ENCODE data around the gene LANCL3. TPM values are rescaled to one million over a fixed set of nuclear protein-coding genes. Genes with fewer than 3 reads are reported as not detected.

Gene LANCL3
- total RNA-seq, 2 donors from 2014 or later = 0.07 to 0.11 TPM

DNA sequence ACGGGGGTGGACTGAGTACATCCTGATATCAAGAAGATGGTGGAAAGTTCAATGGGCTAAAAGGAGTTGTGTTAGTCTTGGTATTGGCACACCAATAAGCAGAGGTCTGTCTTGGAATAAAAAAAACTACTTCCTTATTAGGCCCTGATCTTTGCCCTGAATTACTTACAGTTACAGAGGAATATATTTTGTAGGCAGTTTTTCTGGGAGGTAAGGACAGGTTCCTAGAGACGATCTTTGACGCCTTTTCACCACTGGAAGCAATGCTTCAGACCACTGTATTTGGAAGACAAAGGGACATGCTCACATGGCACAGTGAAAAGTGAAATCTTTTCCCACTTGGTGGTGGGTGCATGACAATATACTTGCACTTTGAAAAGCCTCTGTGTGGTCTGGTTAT lies 113.5 kb downstream of the LANCL3 start:
- DNase-seq = no peak
- no peaks in the 10 kb centered on the region for H3K4me1 Mint-ChIP-seq
- Histone ChIP-seq H3K4me1 (ENCODE audit: control insufficient read depth, insufficient read depth, low read length) (no peaks in the 10 kb centered on the region), H3K36me3 (ENCODE audit: control insufficient read depth, insufficient read depth, low read length) (no peaks in the 10 kb centered on the region), H3K9ac (ENCODE audit: extremely low read depth, low read length, poor library complexity, severe bottlenecking) (no peak overlapping the region), H3K9me3 (ENCODE audit: control insufficient read depth, low read length) (no peaks in the 10 kb centered on the region), H3K27ac (ENCODE audit: low read depth, low read length) (no peak overlapping the region), H3K27me3 (ENCODE audit: control insufficient read depth, insufficient read depth, low read length, poor library complexity, severe bottlenecking) (peaks cover 21% of the 10 kb centered on the region), H3K4me3 (ENCODE audit: low read length) (no peak overlapping the region)
- H3K36me3 Mint-ChIP-seq (ENCODE audit: low read depth) = no peaks in the 10 kb centered on the region
- WGBS, 2 experiments (ENCODE audit: insufficient coverage in 1 of 2, insufficient read length in 1 of 2) = 55% methylated on average over 3 of the region's 3 CpGs; no CpG with 5 or more reads in 1 of the 2 experiments
- peaks cover 35% of the 10 kb centered on the region for H3K9me3 Mint-ChIP-seq
- H3K27me3 Mint-ChIP-seq (ENCODE audit: insufficient read depth) = peaks cover 22% of the 10 kb centered on the region
- peak overlapping the region; percentile 52 for H3K4me3 Mint-ChIP-seq
- TF ChIP-seq, protein P1, sequence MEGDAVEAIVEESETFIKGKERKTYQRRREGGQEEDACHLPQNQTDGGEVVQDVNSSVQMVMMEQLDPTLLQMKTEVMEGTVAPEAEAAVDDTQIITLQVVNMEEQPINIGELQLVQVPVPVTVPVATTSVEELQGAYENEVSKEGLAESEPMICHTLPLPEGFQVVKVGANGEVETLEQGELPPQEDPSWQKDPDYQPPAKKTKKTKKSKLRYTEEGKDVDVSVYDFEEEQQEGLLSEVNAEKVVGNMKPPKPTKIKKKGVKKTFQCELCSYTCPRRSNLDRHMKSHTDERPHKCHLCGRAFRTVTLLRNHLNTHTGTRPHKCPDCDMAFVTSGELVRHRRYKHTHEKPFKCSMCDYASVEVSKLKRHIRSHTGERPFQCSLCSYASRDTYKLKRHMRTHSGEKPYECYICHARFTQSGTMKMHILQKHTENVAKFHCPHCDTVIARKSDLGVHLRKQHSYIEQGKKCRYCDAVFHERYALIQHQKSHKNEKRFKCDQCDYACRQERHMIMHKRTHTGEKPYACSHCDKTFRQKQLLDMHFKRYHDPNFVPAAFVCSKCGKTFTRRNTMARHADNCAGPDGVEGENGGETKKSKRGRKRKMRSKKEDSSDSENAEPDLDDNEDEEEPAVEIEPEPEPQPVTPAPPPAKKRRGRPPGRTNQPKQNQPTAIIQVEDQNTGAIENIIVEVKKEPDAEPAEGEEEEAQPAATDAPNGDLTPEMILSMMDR (conservative IDR thresholded peaks at IDR 0.05) = no peak
- no peak overlapping the region for H3K27ac Mint-ChIP-seq

DNA sequence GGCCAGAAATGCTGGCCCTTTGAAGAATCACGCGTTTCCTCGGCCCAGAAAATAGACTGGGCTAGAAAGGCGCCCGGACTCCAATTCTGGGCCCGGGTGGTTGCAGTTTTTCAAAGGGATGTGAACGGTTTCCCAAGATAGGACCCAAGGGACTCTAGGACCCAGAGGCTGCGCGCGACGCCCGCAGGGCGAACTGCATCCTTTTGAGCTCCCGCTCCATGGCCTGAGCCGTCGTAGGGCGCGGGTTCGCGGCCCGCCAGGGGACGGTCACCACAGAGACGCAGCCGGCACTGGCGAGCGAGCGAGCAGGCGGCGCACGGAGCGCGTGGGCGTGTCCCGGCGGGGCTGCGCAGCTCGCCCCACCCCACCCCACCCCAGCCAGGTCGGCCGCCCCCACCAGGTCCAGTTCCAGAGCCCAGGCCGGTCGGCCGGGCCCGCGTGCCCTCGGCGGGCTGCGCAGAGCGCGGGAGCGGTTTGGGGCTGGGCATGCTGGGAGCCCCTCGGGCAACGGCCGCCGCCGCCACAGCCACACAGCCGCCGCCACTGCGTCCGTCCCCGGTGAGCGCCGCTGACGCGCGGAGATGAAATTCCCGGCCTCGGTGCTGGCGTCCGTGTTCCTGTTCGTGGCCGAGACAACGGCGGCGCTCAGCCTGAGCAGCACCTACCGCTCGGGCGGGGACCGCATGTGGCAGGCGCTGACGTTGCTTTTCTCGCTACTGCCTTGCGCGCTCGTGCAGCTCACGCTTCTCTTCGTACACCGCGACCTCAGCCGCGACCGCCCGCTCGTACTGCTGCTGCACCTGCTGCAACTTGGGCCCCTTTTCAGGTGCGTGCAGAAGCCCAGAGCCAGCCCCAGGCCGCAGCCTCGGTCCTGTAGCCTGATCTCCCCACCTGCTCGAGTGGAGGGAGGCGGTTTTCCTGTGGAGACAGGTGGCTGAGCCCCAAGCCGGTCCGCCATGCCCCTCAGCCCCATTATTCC lies 114.2 kb downstream of the LANCL3 start, which contains the start of gene XK:
TSS of gene XK (plus strand) at position 411 of the 979 bp plus-strand sequence. CDS start at position 582, 171 bp downstream.
- no peaks in the 10 kb centered on the region for H3K36me3 Mint-ChIP-seq (ENCODE audit: low read depth)
- H3K4me3 ChIP-seq (ENCODE audit: low read length) = peak within 1 kb of the TSS; percentile 45
- DNase-seq = peak; percentile 87
- peak within 1 kb of the TSS; percentile 52 for H3K4me3 Mint-ChIP-seq
- no peaks in the 10 kb centered on the region for H3K9me3 ChIP-seq (ENCODE audit: control insufficient read depth, low read length)
- H3K27me3 Mint-ChIP-seq (ENCODE audit: insufficient read depth) = peaks cover 22% of the 10 kb centered on the region
- H3K4me1 ChIP-seq (ENCODE audit: control insufficient read depth, insufficient read depth, low read length) = no peaks in the 10 kb centered on the region
- H3K9ac ChIP-seq (ENCODE audit: extremely low read depth, low read length, poor library complexity, severe bottlenecking) = no peak within 1 kb of the TSS
- 7 to 9% methylated on average over 15 to 96 of the region's 100 CpGs for WGBS, 2 experiments (ENCODE audit: insufficient coverage in 1 of 2, insufficient read length in 1 of 2)
- no peak within 1 kb of the TSS for H3K27ac ChIP-seq (ENCODE audit: low read depth, low read length)
- H3K4me1 Mint-ChIP-seq = no peaks in the 10 kb centered on the region
- H3K9me3 Mint-ChIP-seq = peaks cover 29% of the 10 kb centered on the region
- peaks cover 21% of the 10 kb centered on the region for H3K27me3 ChIP-seq (ENCODE audit: control insufficient read depth, insufficient read depth, low read length, poor library complexity, severe bottlenecking)
- no peak within 1 kb of the TSS for H3K27ac Mint-ChIP-seq
- H3K36me3 ChIP-seq (ENCODE audit: control insufficient read depth, insufficient read depth, low read length) = no peaks in the 10 kb centered on the region
- TF ChIP-seq, protein P1 (conservative IDR thresholded peaks at IDR 0.05) = no peak

DNA sequence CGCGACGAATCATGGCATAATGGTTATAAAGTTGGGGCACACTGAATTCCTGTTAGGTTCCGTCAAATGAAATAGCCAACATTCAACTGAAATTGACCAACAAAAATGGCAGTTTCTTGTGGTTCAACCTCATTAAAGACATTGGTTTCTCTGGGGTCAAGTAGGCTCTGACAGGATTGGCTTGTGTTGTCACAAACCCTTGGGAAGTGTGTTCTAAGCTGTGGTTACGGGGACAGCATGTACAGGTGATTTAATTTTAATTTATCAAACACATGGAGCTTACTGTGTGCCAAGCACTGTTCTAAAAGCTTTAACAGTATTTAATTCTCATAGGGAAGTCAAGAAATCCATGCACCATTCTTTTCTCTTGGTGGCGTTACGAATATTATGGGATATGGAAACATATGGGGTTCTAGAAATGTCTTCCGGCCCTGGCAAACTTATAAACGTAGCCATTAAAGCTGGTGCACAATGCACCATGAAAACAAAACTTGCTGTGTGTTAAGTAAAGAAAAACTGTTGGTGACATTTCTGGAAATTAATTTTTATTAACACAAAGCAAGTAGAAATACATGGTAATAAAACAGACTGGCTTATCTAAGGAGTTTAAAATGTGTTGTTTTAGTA lies 115.0 kb downstream of the LANCL3 start:
- peak overlapping the region; percentile 45 for H3K4me3 ChIP-seq (ENCODE audit: low read length)
- WGBS, 2 experiments (ENCODE audit: insufficient coverage in 1 of 2, insufficient read length in 1 of 2) = 84 to 100% methylated on average over 1 to 8 of the region's 9 CpGs
- Mint-ChIP-seq H3K4me1 (no peaks in the 10 kb centered on the region), H3K36me3 (ENCODE audit: low read depth) (no peaks in the 10 kb centered on the region), H3K4me3 (peak overlapping the region; percentile 52), H3K27ac (no peak overlapping the region), H3K9me3 (peaks cover 26% of the 10 kb centered on the region), H3K27me3 (ENCODE audit: insufficient read depth) (peaks cover 22% of the 10 kb centered on the region)
- TF ChIP-seq, protein P1 (conservative IDR thresholded peaks at IDR 0.05) = no peak
- no peaks in the 10 kb centered on the region for H3K4me1 ChIP-seq (ENCODE audit: control insufficient read depth, insufficient read depth, low read length)
- no peaks in the 10 kb centered on the region for H3K36me3 ChIP-seq (ENCODE audit: control insufficient read depth, insufficient read depth, low read length)
- no peak for DNase-seq
- peaks cover 21% of the 10 kb centered on the region for H3K27me3 ChIP-seq (ENCODE audit: control insufficient read depth, insufficient read depth, low read length, poor library complexity, severe bottlenecking)
- H3K9ac ChIP-seq (ENCODE audit: extremely low read depth, low read length, poor library complexity, severe bottlenecking) = no peak overlapping the region
- H3K9me3 ChIP-seq (ENCODE audit: control insufficient read depth, low read length) = no peaks in the 10 kb centered on the region
- no peak overlapping the region for H3K27ac ChIP-seq (ENCODE audit: low read depth, low read length)
